MM.1S (cell line): Measurements from ENCODE around the gene TMEM125.

Experiments
- DNase-seq: peaks from one replicate; pipeline ENCODE4 v3.0.0-alpha.2; 2015
- H2AFZ ChIP-seq: fragments of 300-600 bp; sonication (generic); 2 replicates; pipeline ENCODE4 v1.6.0; 2016; ENCODE audit warnings: antibody characterized with exemption, low read length
- H3F3A ChIP-seq: fragments of 300-600 bp; sonication (generic); 2 replicates; pipeline ENCODE4 v1.6.1; 2016; ENCODE audit warnings: mild to moderate bottlenecking, antibody characterized with exemption, low read length, moderate library complexity, mixed read lengths; ENCODE audit not compliant: insufficient read depth
- H3K27ac ChIP-seq: fragments of 300-600 bp; sonication (generic); 2 replicates; pipeline ENCODE4 v1.5.1; 2016; ENCODE audit warnings: mild to moderate bottlenecking, low read length
- H3K27me3 ChIP-seq: fragments of 300-600 bp; sonication (generic); replicated peaks from 2 replicates; pipeline ENCODE4 v1.6.0; 2016; ENCODE audit warnings: low read length; ENCODE audit not compliant: insufficient read depth
- H3K36me3 ChIP-seq: fragments of 300-600 bp; sonication (generic); replicated peaks from 2 replicates; pipeline ENCODE4 v1.6.1; 2016; ENCODE audit warnings: mild to moderate bottlenecking, low read length, mixed read lengths; ENCODE audit not compliant: insufficient read depth
- H3K4me1 ChIP-seq: fragments of 300-600 bp; sonication (generic); 2 replicates; pipeline ENCODE4 v1.6.1; 2016; ENCODE audit warnings: low read length, mixed read lengths
- H3K4me2 ChIP-seq: fragments of 300-600 bp; sonication (generic); 2 replicates; pipeline ENCODE4 v1.6.0; 2016; ENCODE audit warnings: low read depth, low read length
- H3K4me3 ChIP-seq: fragments of 300-600 bp; sonication (generic); 2 replicates; pipeline ENCODE4 v1.5.1; 2016; ENCODE audit warnings: low read length, mixed read lengths
- H3K79me2 ChIP-seq: fragments of 300-600 bp; sonication (generic); 2 replicates; pipeline ENCODE4 v1.6.1; 2016; ENCODE audit warnings: mixed run types, low read length, mixed read lengths
- H3K9ac ChIP-seq: fragments of 300-600 bp; sonication (generic); 2 replicates; pipeline ENCODE4 v1.6.1; 2016; ENCODE audit warnings: low read length, mixed read lengths
- H3K9me2 ChIP-seq: fragments of 300-600 bp; sonication (generic); replicated peaks from 2 replicates; pipeline ENCODE4 v1.6.1; 2016; ENCODE audit warnings: mild to moderate bottlenecking, low read length, mixed read lengths; ENCODE audit not compliant: insufficient read depth
- H3K9me3 ChIP-seq: fragments of 300-600 bp; sonication (generic); replicated peaks from 2 replicates; pipeline ENCODE4 v1.6.1; 2016; ENCODE audit warnings: mild to moderate bottlenecking, low read length, mixed read lengths; ENCODE audit not compliant: insufficient read depth
- H4K20me1 ChIP-seq: fragments of 300-600 bp; sonication (generic); 2 replicates; pipeline ENCODE4 v1.6.1; 2016; ENCODE audit warnings: mild to moderate bottlenecking, low read length, moderate library complexity, mixed read lengths; ENCODE audit not compliant: insufficient read depth
- CTCF ChIP-seq: fragments of 300-600 bp; sonication (generic); IDR thresholded peaks from 2 replicates; pipeline ENCODE4 v1.5.1; 2016; ENCODE audit warnings: antibody characterized with exemption, low read length, mixed read lengths
- EZH2 ChIP-seq: fragments of 300-600 bp; sonication (generic); optimal IDR thresholded peaks from 2 replicates; pipeline ENCODE3; 2017; ENCODE audit warnings: low read depth, mild to moderate bottlenecking, antibody characterized with exemption, low read length, mixed read lengths
- EZH2phosphoT487 ChIP-seq: fragments of 300-600 bp; sonication (generic); IDR thresholded peaks from 2 replicates; pipeline ENCODE4 v1.6.1; 2018; ENCODE audit warnings: antibody characterized with exemption, low read length

The TMEM125 gene

DNA sequence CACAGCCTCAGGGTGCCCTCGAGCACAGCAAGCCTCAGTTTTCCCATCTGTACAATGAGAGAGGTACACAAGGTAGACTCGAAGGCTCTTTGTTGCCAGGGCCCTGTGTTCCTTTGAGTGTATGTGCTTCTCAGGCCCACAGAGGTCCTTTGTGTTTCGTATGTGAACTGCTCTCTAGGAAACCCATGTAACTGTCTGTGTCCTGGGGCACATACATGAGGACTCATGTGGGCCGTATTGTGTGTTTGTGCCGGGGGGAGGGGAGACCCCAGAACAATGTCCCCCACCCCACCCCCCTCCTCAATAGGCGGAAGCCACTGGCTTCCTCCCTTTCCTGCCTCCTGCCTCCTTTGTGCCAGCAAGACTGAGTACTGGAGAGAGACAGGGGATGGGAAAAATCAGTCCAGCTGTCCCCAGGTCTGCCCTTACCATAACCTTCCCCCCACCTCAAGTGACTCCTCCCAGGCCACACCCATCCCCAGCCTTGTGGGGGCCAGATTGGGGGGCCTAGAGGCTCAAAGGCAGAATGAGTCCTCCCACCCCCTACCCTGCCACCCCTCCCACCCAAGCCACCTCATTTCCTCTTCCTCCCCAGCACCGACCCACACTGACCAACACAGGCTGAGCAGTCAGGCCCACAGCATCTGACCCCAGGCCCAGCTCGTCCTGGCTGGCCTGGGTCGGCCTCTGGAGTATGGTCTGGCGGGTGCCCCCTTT, 30.8 kb downstream of the TMEM125 start, which contains the start of gene TIE1:
TSS of gene TIE1 (plus strand) at position 605 of the 717 bp plus-strand sequence. CDS start at position 695, 90 bp downstream.
- Histone ChIP-seq H3K9ac (no peak within 1 kb of the TSS), H3K9me3 (no peaks in the 10 kb centered on the region), H2AFZ (no peak within 1 kb of the TSS), H3K27me3 (0 out of 2 replicates have a peak, but pooled peaks cover 4% of the 10 kb centered on the region), H3K79me2 (no peaks in the 10 kb centered on the region), H3K4me3 (no peak within 1 kb of the TSS), H3K36me3 (no peaks in the 10 kb centered on the region), H3K4me1 (no peaks in the 10 kb centered on the region), H3K27ac (no peak within 1 kb of the TSS), H3F3A (0 out of 2 replicates have a peak, but pooled peaks cover under 1% of the 10 kb centered on the region), H4K20me1 (no peaks in the 10 kb centered on the region), H3K4me2 (no peak within 1 kb of the TSS), H3K9me2 (no peaks in the 10 kb centered on the region)
- TF ChIP-seq CTCF (no peak), EZH2phosphoT487 (no peak), EZH2 (no peak)
- DNase-seq = no peak

DNA sequence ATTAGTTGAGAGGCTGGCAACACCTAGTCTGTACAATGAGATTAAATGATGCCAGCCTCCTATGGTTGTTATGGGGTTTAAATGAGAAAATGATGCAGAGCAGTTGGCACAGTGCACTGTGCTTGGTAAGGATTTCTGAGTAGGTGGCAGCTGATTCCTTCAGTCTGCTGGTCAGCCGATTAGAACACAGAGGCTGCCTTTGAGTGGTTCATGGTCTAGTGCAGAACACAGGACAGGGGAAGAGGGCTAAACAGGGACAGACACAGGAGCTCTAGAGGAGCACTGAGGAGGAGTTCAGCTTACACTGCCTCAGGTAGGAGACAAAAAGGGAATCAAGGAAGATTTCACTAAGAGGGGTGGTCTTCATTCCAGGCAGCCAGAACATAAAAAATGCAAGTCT, 32.4 kb downstream of the TMEM125 start:
- Histone ChIP-seq H3F3A (no peaks in the 10 kb centered on the region), H3K9ac (no peak overlapping the region), H3K4me3 (no peak overlapping the region), H3K9me3 (no peaks in the 10 kb centered on the region), H3K79me2 (no peaks in the 10 kb centered on the region), H3K4me1 (no peaks in the 10 kb centered on the region), H3K9me2 (no peaks in the 10 kb centered on the region), H3K27ac (no peak overlapping the region), H3K36me3 (no peaks in the 10 kb centered on the region), H3K4me2 (no peak overlapping the region), H4K20me1 (no peaks in the 10 kb centered on the region), H2AFZ (no peak overlapping the region), H3K27me3 (peaks cover 20% of the 10 kb centered on the region)
- no peak for TF ChIP-seq EZH2
- TF ChIP-seq CTCF = no peak
- no peak for TF ChIP-seq EZH2phosphoT487
- no peak for DNase-seq

GRCh38 chr1:43302721-43303470, 33.1 kb downstream of the TMEM125 start:
- no peak for DNase-seq
- Histone ChIP-seq H3F3A (no peaks in the 10 kb centered on the region), H3K4me1 (no peaks in the 10 kb centered on the region), H3K9me3 (no peaks in the 10 kb centered on the region), H3K27me3 (peaks cover 24% of the 10 kb centered on the region), H3K4me2 (no peak overlapping the region), H3K4me3 (no peak overlapping the region), H3K36me3 (no peaks in the 10 kb centered on the region), H3K79me2 (no peaks in the 10 kb centered on the region), H2AFZ (no peak overlapping the region), H3K9ac (no peak overlapping the region), H3K9me2 (no peaks in the 10 kb centered on the region), H4K20me1 (no peaks in the 10 kb centered on the region), H3K27ac (no peak overlapping the region)
- TF ChIP-seq EZH2 (no peak), EZH2phosphoT487 (no peak), CTCF (no peak)
